Spinal cord (tissue), 10 donors: ENCODE results near the gene VAV3. TPM values are rescaled to one million over a fixed set of nuclear protein-coding genes. Genes with fewer than 3 reads are reported as not detected.
A peak's percentile ranks its signal among the peaks of the same experiment; 100 is the strongest.
"Not testable (repeated sequence)": the region's sequence is repeated elsewhere in the genome, so short reads cannot be mapped to it uniquely, and the experiment has no call there.

Experiments used
- DNase-seq, 6 donors: peaks; one replicate each; pipeline versions ENCODE4 v3.0.0 to v3.0.0-alpha.2; 2013 to 2015; ENCODE audit warnings: low spot score in 6 of 6, low read depth in 4 of 6
- H3K27ac ChIP-seq: one replicate; pipeline ENCODE4 v1.5.1; 2013; ENCODE audit warnings: low read depth, low read length, control low read depth
- H3K27me3 ChIP-seq: one replicate; pipeline ENCODE4 v1.6.1; 2013; ENCODE audit warnings: low read length; ENCODE audit not compliant: control insufficient read depth, insufficient read depth
- H3K36me3 ChIP-seq: one replicate; pipeline ENCODE4 v1.6.1; 2013; ENCODE audit warnings: low read length; ENCODE audit not compliant: control insufficient read depth, insufficient read depth
- H3K4me1 ChIP-seq: one replicate; pipeline ENCODE4 v1.6.1; 2013; ENCODE audit warnings: low read length; ENCODE audit not compliant: control insufficient read depth, insufficient read depth
- H3K4me3 ChIP-seq: one replicate; pipeline ENCODE4 v1.5.1; 2013; ENCODE audit warnings: low read depth, low read length, control low read depth
- H3K9me3 ChIP-seq: one replicate; pipeline ENCODE4 v1.6.1; 2013; ENCODE audit warnings: low read length; ENCODE audit not compliant: control insufficient read depth, insufficient read depth
- WGBS: methylation state at CpG from one replicate; pipeline ENCODE4 v1.1.5; 2013; ENCODE audit warnings: missing lambda C conversion rate; ENCODE audit not compliant: insufficient coverage; 5-methylcytosine and 5-hydroxymethylcytosine counted together
- polyA plus RNA-seq, 2 donors: library from polyadenylated mRNA; unstranded; fragments of 120-200 nt; gene quantifications; one replicate each; pipeline ENCODE4 v1.2.1, GENCODE V29; 2013; ENCODE audit not compliant: insufficient read length in 2 of 2
- total RNA-seq, 2 donors: library from RNA; depleted of rRNA in 1 of 2; stranded (reverse); fragments of 120-200 nt in 1 of 2; fragments of >200 nt in 1 of 2; gene quantifications; one replicate each; pipeline versions ENCODE4 v1.2.3 to v1.2.4, GENCODE V29; 2013 to 2014
- donor health status: healthy.

VAV3 gene
- total and polyA plus RNA-seq, 4 donors = 6.1 to 13.6 (median 9.2) TPM

DNA sequence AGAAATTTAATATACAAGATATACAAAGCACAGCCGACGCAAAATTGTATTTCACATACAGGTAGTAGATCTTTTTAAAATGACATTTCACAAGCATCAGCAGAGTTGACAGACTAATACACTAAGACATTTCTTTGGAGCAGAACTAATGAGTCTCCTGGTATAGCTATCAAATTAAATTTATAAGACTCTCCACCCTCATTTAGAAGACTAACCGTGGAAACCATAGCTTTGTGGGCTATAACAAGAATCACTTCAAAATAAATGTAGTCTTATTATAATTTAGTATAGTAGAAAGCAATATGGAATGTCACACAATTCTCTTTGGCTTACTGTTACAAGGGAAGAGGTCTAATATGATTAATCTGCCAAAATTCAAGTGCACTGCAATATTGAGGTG, 204.9 kb downstream of the VAV3 start:
- Histone ChIP-seq H3K36me3 (no peaks in the 10 kb centered on the region), H3K9me3 (no peaks in the 10 kb centered on the region), H3K4me1 (no peaks in the 10 kb centered on the region), H3K4me3 (no peak overlapping the region), H3K27ac (no peak overlapping the region), H3K27me3 (no peaks in the 10 kb centered on the region)
- DNase-seq = peak in 1 of 6 donors; percentile 71
- no CpG with 5 or more reads among the region's 3 CpGs for WGBS

DNA sequence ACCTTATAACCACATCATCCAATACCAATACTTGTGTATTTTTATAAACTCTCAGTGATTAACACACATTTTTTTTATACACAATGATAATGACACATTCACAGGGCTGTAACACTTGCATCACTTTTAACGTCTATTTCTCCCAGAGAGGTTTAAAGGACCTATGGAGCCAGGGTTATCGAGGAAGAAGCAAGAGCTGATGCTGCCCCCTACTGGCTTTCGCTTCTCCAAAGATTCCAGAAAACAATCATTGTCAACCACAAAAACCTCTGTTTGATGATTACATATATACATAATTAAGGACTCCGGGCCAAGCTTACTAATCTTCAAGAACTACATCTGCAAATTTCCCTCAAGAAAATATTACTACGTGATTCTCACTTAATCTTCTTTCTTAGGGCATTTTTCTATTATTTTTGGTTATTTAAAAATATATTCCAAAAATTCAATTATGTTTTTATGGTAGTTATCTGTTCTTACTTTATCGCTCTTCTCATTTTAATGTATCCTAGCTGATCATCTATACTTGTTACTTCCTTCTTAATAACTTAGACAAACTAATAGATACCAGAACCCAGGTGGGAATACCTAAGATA, 214.5 kb downstream of the VAV3 start:
- Histone ChIP-seq H3K27ac (no peak overlapping the region), H3K36me3 (no peaks in the 10 kb centered on the region), H3K4me3 (no peak overlapping the region), H3K27me3 (no peaks in the 10 kb centered on the region), H3K9me3 (no peaks in the 10 kb centered on the region), H3K4me1 (no peaks in the 10 kb centered on the region)
- DNase-seq = peak; percentile 35 to 90 (median 56)
- no CpG with 5 or more reads among the region's 6 CpGs for WGBS

DNA sequence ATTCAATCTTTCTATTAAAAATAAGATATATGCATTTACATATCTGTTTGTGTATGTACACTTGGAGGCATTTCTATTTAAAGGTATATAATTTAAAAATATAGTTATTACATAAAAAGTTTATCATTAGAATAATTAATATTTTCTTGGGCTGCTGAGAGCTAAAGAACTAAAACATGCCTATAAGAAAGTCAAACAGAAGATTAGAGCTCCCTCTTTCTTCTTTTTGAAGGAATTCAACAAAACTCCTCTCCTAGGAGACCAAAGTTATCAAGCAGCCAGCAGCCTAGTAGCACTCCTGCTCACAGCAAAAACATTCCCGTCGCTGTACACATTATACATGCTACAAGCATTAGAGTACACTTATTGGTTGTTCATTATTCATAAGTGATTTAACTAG, 216.4 kb downstream of the VAV3 start:
- Histone ChIP-seq H3K9me3 (no peaks in the 10 kb centered on the region), H3K27me3 (no peaks in the 10 kb centered on the region), H3K27ac (no peak overlapping the region), H3K36me3 (no peaks in the 10 kb centered on the region), H3K4me3 (no peak overlapping the region), H3K4me1 (no peaks in the 10 kb centered on the region)
- DNase-seq = peak in 5 of 6 donors; percentile 20 to 81 (median 24)
- no CpG with 5 or more reads among the region's 2 CpGs for WGBS

DNA sequence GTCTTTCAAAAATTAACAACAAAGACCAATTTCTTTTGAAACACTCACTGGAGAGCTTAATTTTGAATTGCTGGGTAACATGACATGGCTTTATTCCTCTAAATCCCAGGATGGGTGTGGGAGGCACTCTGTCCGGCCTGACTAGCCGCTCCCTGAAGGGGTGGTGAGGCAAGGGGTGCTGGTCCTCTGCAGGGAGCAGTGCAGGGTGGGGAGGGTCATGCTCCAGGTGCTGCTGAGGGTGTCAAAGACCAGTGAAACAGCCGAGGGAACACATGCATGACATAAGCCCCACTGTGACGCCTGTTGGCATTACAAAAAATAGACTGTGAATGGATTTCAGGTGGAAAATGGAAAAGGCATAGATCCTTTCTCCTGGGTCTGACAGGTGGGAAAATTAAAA, 223.7 kb downstream of the VAV3 start:
- WGBS = 94% methylated on average over 2 of the region's 4 CpGs
- H3K27me3 ChIP-seq = no peaks in the 10 kb centered on the region
- DNase-seq = no peak

DNA sequence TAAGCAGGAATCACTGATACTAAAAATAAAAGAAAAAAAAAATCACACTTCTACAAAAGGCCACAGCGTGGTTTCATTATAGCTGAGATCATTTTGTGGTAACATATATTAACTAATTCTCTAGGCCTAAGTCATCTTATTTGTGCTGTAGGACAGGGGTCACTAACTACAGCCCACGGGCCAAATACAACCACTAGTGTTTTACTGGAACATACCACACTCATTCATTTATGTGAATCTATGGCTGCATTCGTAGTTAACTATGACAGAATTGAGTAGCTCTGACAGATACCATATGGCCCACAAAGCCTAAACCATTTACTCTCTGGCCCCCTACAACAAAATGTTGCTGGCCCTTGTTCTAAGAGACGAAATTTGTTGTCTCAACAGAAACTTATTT, 224.4 kb downstream of the VAV3 start:
- Histone ChIP-seq H3K27me3 (no peaks in the 10 kb centered on the region), H3K36me3 (no peaks in the 10 kb centered on the region), H3K27ac (no peak overlapping the region), H3K4me3 (no peak overlapping the region), H3K4me1 (peaks cover 3% of the 10 kb centered on the region), H3K9me3 (no peaks in the 10 kb centered on the region)
- DNase-seq = no peak
- 80% methylated on average over 1 of the region's 4 CpGs for WGBS

More for the DNA sequence above, 223.7 kb downstream of the VAV3 start:
- Histone ChIP-seq H3K36me3 (no peaks in the 10 kb centered on the region), H3K4me3 (no peak overlapping the region), H3K9me3 (no peaks in the 10 kb centered on the region), H3K4me1 (peaks cover 3% of the 10 kb centered on the region), H3K27ac (no peak overlapping the region)

- Histone ChIP-seq H3K9me3 (no peaks in the 10 kb centered on the region), H3K4me3 (no peak overlapping the region), H3K27me3 (no peaks in the 10 kb centered on the region), H3K4me1 (peaks cover 3% of the 10 kb centered on the region), H3K27ac (no peak overlapping the region), H3K36me3 (no peaks in the 10 kb centered on the region)
- WGBS = 57% methylated on average over 1 of the region's 2 CpGs
- DNase-seq = no peak
These were observed 225.3 kb downstream of the VAV3 start for GRCh38 chr1:107739651-107740050.

DNA sequence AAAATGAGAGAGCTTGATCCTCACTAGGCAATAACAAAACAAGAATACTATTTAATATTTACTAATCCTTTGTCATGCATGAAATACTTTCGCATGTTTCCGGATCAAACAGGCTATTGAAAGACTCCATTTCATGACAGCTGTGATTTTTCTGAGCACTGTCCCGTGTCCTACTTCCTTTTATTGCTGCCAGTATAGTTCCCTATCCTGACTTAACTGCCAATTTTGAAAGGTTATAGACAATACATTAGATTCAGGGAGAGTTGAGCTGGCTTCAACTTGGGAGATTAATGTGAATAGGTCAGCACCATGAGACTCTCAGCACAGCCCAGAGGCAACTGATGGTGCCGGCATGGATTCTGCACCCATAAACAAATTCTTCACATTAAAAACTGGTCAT, 225.8 kb downstream of the VAV3 start:
- 58% methylated on average over 3 of the region's 4 CpGs for WGBS
- peak in 1 of 6 donors; percentile 32 for DNase-seq
- Histone ChIP-seq H3K27ac (no peak overlapping the region), H3K9me3 (no peaks in the 10 kb centered on the region), H3K27me3 (no peaks in the 10 kb centered on the region), H3K4me1 (peaks cover 3% of the 10 kb centered on the region), H3K4me3 (no peak overlapping the region), H3K36me3 (no peaks in the 10 kb centered on the region)

DNA sequence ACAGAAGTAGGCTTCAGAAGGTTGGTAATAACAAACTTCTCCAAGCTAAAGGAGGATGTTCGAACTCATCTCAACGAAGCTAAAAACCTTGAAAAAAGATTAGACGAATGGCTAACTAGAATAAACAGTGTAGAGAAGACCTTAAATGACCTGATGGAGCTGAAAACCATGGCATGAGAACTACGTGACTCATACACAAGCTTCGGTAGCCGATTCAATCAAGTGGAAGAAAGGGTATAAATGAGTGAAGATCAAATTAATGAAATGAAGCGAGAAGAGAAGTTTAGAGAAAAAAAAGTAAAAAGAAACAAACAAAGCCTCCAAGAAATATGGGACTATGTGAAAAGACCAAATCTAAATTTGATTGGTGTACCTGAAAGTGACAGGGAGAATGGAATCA, 231.6 kb downstream of the VAV3 start:
- H3K27me3 ChIP-seq, H3K4me1 ChIP-seq, H3K36me3 ChIP-seq, H3K9me3 ChIP-seq, H3K4me3 ChIP-seq, DNase-seq, H3K27ac ChIP-seq: not testable (repeated sequence)
- 100% methylated on average over 3 of the region's 7 CpGs for WGBS

GRCh38 chr1:107727866-107728265, 237.1 kb downstream of the VAV3 start:
- Histone ChIP-seq H3K4me3 (no peak overlapping the region), H3K4me1 (no peaks in the 10 kb centered on the region), H3K27me3 (no peaks in the 10 kb centered on the region), H3K9me3 (no peaks in the 10 kb centered on the region), H3K27ac (no peak overlapping the region), H3K36me3 (no peaks in the 10 kb centered on the region)
- DNase-seq = no peak
- no CpG with 5 or more reads among the region's 2 CpGs for WGBS

DNA sequence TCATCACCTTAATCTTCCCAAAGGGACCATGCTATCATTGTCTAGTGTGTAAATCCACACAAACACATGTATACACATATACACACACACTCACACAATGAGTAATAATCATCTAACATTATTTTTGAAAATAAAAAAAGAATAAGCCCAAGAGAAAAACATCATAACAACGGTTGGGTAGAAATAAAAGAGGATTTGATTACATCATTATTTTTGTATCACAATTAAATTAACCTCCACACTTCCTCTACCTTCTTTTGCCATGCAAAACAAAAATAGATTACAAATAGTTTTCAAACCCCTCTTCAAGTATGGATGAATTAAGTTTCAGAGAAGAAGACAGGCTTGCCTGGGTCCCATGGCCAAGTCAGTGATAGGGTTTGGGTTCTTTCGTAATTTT, 238.1 kb downstream of the VAV3 start:
- WGBS = no CpG with 5 or more reads among the region's 2 CpGs
- no peak for DNase-seq

More for the DNA sequence above, 238.1 kb downstream of the VAV3 start:
- H3K9me3 ChIP-seq = no peaks in the 10 kb centered on the region
- H3K4me3 ChIP-seq = no peak overlapping the region
- no peak overlapping the region for H3K27ac ChIP-seq
- H3K36me3 ChIP-seq = no peaks in the 10 kb centered on the region
- H3K27me3 ChIP-seq = no peaks in the 10 kb centered on the region
- no peaks in the 10 kb centered on the region for H3K4me1 ChIP-seq
